ENCODE measurements around the gene SPATA21.

The SPATA21 gene

GRCh38 chr1:16376971-16377370 lies 60.3 kb downstream of the SPATA21 start:
- no peak for DNase-seq

GRCh38 chr1:16375521-16376340 lies 61.5 kb downstream of the SPATA21 start:
- DNase-seq, result peak; percentile 76

GRCh38 chr1:16374266-16374665 lies 63.0 kb downstream of the SPATA21 start:
- DNase-seq, result no peak

GRCh38 chr1:16372535-16373285 lies 64.5 kb downstream of the SPATA21 start:
- peak; percentile 44 for DNase-seq

GRCh38 chr1:16371725-16372124 lies 65.5 kb downstream of the SPATA21 start:
- DNase-seq, result peak; percentile 70

- DNase-seq, result no peak
Measured at GRCh38 chr1:16369821-16370220, 67.4 kb downstream of the SPATA21 start.

GRCh38 chr1:16367968-16368890 lies 69.0 kb downstream of the SPATA21 start:
- DNase-seq, result peak; percentile 55

GRCh38 chr1:16367258-16367967 lies 69.8 kb downstream of the SPATA21 start:
- DNase-seq, result peak; percentile 79

GRCh38 chr1:16366722-16367257 lies 70.4 kb downstream of the SPATA21 start, which contains the start of gene SZRD1:
SZRD1 (plus strand) TSS chr1:16367242; CDS start chr1:16367258, 16 bp downstream.
- peak; percentile 100 for DNase-seq

GRCh38 chr1:16365146-16365498 lies 72.1 kb downstream of the SPATA21 start:
- peak; percentile 47 for DNase-seq

GRCh38 chr1:16356867-16357266 lies 80.4 kb downstream of the SPATA21 start:
- DNase-seq, result no peak

- no peak for DNase-seq
Measured at GRCh38 chr1:16354619-16355018, 82.6 kb downstream of the SPATA21 start.

GRCh38 chr1:16352842-16353535 lies 84.2 kb downstream of the SPATA21 start:
- DNase-seq, result no peak

- peak; percentile 93 for DNase-seq
Measured at GRCh38 chr1:16351994-16352841, 85.0 kb downstream of the SPATA21 start, which contains the start of gene FBXO42. FBXO42 (minus strand) TSS chr1:16352480; CDS start chr1:16315418, 37,062 bp downstream.

- DNase-seq, result no peak
Measured at GRCh38 chr1:16351456-16351993, 85.7 kb downstream of the SPATA21 start.

- no peak for DNase-seq
Measured at GRCh38 chr1:16349847-16350406, 87.3 kb downstream of the SPATA21 start.
